Cardiac fibroblast (primary cell): ENCODE results near the gene GUCY1A2.
"Not testable (repeated sequence)": the region's sequence is repeated elsewhere in the genome, so short reads cannot be mapped to it uniquely, and the experiment has no call there.

Source experiments
- DNase-seq, 2 donors: peaks; one replicate each; pipeline versions ENCODE4 v3.0.0 to v3.0.0-alpha.2; 2010; ENCODE audit warnings: low read depth in 2 of 2
- H3K4me3 ChIP-seq, 2 donors: replicated peaks in 1 of 2; 1 replicate in 1 of 2; 2 replicates in 1 of 2; pipeline ENCODE4 v1.5.1; 2011; ENCODE audit warnings: low read depth in 2 of 2, low read length in 2 of 2, mild to moderate bottlenecking in 2 of 2, moderate library complexity in 1 of 2
- TF ChIP-seq, protein P1 (sequence below): IDR thresholded peaks from one replicate; pipeline ENCODE4 v1.5.1; 2011; ENCODE audit warnings: low read depth, mild to moderate bottlenecking, low read length, inconsistent platforms

Gene GUCY1A2

DNA sequence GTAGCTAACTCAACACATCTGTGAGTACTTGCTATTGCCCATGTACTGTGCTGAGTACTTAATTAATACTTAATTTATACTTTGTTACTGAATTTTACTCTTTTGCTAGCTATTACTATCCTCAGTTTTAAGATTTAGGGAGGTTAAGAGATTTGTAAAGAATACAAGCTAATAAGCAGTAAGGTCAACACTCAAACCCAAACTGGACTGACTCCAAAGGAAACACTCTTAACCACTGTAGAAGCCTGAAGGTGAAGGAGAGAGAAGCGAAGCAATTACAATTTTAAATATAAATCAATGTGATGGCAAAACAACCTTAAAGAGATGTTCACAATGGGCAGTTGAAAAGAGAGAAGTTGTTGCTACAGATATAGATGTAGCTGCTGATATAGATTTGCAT, 204.5 kb downstream of the GUCY1A2 start:
- TF ChIP-seq, protein P1, sequence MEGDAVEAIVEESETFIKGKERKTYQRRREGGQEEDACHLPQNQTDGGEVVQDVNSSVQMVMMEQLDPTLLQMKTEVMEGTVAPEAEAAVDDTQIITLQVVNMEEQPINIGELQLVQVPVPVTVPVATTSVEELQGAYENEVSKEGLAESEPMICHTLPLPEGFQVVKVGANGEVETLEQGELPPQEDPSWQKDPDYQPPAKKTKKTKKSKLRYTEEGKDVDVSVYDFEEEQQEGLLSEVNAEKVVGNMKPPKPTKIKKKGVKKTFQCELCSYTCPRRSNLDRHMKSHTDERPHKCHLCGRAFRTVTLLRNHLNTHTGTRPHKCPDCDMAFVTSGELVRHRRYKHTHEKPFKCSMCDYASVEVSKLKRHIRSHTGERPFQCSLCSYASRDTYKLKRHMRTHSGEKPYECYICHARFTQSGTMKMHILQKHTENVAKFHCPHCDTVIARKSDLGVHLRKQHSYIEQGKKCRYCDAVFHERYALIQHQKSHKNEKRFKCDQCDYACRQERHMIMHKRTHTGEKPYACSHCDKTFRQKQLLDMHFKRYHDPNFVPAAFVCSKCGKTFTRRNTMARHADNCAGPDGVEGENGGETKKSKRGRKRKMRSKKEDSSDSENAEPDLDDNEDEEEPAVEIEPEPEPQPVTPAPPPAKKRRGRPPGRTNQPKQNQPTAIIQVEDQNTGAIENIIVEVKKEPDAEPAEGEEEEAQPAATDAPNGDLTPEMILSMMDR, result no peak
- no peak overlapping the region for H3K4me3 ChIP-seq
- no peak for DNase-seq

DNA sequence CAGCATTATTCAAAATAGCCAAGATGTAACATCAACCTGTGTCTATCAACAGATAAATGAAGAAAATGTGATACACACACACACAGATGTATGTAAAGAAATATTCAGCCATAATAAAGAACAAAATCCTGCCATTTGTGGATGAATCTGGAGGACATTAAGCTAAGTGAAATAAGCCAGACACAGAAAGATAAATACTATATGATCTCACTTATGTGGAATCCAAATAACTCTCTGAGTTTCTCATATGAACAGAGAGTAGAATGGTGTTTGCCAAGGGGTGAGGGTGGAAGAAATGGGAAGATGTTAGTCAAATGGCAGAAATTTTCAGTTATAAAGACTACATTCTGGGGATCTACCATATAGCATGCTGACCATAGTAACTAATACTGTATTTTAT, 224.2 kb downstream of the GUCY1A2 start:
- TF ChIP-seq, protein P1, result no peak
- H3K4me3 ChIP-seq, result no peak overlapping the region
- peak; percentile 3 to 14 for DNase-seq

DNA sequence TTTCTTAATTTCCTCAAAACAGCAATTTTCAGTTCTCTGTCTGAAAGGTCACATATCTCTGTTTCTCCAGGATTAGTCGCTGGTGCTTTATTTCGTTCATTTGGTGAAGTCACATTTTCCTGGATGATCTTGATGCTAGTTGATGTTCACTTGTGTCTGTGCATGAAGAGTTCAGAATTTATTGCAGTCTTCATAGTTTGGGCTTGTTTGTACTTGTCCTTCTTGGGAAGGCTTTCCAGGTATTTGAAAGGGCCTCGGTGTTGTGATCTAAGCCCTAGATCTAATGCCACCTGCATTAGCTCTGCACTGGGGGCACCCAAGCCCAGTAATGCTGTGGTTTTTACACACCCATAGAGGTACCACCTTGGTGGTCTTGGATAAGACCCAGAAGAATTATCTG, 228.9 kb downstream of the GUCY1A2 start:
- no peak for DNase-seq
- no peak overlapping the region for H3K4me3 ChIP-seq
- TF ChIP-seq, protein P1, result no peak

DNA sequence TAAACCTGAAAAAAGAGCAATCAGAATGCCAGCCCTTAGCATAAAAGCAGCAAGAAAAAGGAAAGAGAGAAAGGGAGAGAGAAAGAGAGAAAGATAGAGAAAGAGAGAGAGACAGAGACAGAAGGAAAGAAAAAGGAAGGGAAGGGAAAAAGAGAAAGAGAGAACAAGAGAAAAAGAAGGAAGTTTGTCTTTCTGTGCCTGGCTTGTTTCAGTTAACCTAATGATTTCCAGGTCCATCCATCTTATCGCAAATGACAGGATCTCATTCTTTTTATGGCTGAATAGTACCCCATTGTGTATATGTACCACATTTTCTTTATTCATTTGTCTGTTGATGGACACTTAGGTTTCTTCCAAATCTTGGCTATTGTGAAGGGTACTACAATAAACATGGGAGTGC, 230.8 kb downstream of the GUCY1A2 start:
- DNase-seq, result no peak
- no peak overlapping the region for H3K4me3 ChIP-seq
- TF ChIP-seq, protein P1, result no peak

DNA sequence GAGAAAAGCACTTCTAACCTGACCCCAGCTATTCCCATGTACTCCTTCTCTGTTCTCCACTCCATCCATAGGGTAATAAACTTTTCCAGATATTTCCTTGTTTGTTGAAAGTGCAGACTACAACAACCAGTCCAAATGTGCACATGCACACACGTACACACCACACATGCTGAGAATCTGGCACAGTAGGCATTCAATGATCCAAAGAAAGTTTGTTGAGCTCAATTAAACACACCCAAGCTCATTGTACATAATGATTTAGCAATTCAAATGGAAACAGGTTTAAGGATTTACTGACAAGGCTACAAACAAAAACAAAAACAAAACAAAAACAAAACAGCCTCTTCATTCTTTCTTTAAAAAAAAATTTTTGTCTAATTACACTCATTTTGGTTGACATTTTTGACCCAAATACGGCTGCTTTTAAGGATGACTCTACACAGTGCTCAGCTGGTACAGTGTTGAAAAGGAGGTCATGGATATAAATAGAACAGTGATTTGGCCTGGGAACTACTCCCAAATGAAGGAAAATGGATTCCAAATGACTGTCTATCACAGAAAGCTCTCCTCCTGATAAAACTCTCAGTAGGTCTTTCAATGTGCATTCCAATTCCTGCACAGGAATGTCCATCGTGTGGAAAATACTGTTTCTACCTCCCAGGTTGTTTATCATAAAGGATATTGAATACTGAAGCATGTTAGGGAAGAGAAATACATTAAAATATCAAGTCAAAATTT, 232.2 kb downstream of the GUCY1A2 start:
- DNase-seq, result peak; percentile 18 to 26
- H3K4me3 ChIP-seq, result no peak overlapping the region
- TF ChIP-seq, protein P1, result no peak

DNA sequence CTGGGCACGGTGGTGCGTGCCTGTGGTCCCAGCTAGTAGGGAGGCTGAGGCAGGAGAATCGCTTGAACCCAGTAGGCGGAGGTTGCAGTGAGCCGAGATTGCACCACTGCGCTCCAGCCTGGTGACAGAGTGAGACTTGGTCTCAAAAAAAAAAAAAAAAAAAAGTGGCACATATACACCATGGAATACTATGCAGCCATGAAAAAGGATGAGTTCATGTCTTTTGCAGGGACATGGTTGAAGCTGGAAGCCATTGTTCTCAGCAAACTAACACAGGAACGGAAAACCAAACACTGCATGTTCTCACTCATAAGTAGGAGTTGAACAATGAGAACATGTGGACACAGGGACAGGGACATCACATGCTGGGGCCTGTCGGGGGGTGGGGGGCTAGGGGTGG, 241.0 kb downstream of the GUCY1A2 start:
- not testable (repeated sequence) for H3K4me3 ChIP-seq, DNase-seq

DNA sequence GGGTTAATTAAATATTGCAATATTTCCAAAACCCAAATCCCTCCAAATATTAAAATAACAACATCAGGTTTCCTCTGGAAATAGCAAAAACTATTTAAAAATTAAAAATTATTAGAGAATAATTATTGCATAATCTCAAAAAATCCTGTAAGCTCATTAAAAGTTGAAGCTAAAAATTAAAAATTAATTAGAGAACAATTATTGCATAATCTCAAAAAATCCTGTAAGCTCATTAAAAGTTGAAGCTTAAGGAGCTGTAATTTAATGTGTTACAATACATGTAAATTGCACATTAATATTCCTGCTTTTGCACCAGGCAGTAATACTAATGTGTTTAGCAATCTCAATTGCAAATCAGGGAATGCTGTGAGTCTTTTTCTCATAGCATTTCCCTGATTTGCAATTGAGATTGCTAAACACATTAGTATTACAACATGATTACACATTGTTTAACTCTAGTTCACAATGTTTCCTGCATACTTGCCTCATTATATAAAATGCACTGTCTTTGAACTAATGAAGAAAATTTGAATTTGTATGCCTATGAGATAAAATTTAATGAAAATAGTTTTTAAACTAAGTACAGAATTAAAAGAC, 247.7 kb downstream of the GUCY1A2 start:
- DNase-seq, result peak; percentile 4 to 47
- TF ChIP-seq, protein P1, result no peak
- no peak overlapping the region for H3K4me3 ChIP-seq
